Activated CD8-positive, alpha-beta T cell treated with anti-CD3 and anti-CD28 coated beads for 36 hours (primary cell): ENCODE data around the gene MBNL1. TPM values are rescaled to one million over a fixed set of nuclear protein-coding genes. Genes with fewer than 3 reads are reported as not detected.

ENCODE experiments used
- ATAC-seq: fragments of 200-7000 bp; cut with Tn5 transposase; one replicate; pipeline ENCODE4 v1.10.0; 2021; ENCODE audit warnings: mild to moderate bottlenecking, moderate library complexity
- CTCF ChIA-PET: fragments of 350-600 bp; sonication (Branson Sonifier 250); formaldehyde crosslinking; loops from one replicate; lab custom pipeline; 2021; ENCODE audit warnings: antibody characterized with exemption; lab: Charles Lee
- POLR2A ChIA-PET: fragments of 350-600 bp; sonication (Branson Sonifier 250); formaldehyde crosslinking; loops from one replicate; lab custom pipeline; 2021; ENCODE audit warnings: antibody characterized with exemption; lab: Charles Lee
- DNase-seq: peaks from one replicate; pipeline ENCODE4 v3.0.0-alpha.2; 2020
- H3K27ac Mint-ChIP-seq: one replicate; pipeline ENCODE4 v1.8.0; 2021; ENCODE audit warnings: mild to moderate bottlenecking, mixed read lengths
- H3K27me3 Mint-ChIP-seq: one replicate; pipeline ENCODE4 v1.8.0; 2021; ENCODE audit warnings: mixed read lengths
- H3K36me3 Mint-ChIP-seq: one replicate; pipeline ENCODE4 v1.8.0; 2021; ENCODE audit warnings: low read depth, mixed read lengths
- H3K4me1 Mint-ChIP-seq: one replicate; pipeline ENCODE4 v1.8.0; 2021; ENCODE audit warnings: low read depth, mixed read lengths
- H3K4me3 Mint-ChIP-seq: one replicate; pipeline ENCODE4 v1.8.0; 2021; ENCODE audit warnings: mild to moderate bottlenecking, moderate library complexity, mixed read lengths
- H3K9me3 Mint-ChIP-seq: one replicate; pipeline ENCODE4 v1.8.0; 2021; ENCODE audit warnings: mixed read lengths
- CTCF ChIP-seq: fragments of 200-600 bp; IDR thresholded peaks from one replicate; pipeline ENCODE4 v1.8.0; 2022; ENCODE audit warnings: antibody characterized with exemption, mild to moderate bottlenecking
- intact Hi-C: fragments of 100-400 bp; cut with micrococcal nuclease; formaldehyde crosslinking; loops from one replicate; pipeline ENCODE4 v1.10.0; 2022
- total RNA-seq, 2 experiments: library from RNA; stranded (reverse); gene quantifications; one replicate each; pipeline ENCODE4 v1.2.3, GENCODE V29; 2021

MBNL1 gene
- total RNA-seq, 2 experiments from 2014 or later = 341 to 360 TPM

- no peak for TF ChIP-seq CTCF
- H3K4me3 Mint-ChIP-seq = peak overlapping the region; percentile 82
- H3K27me3 Mint-ChIP-seq = no peaks in the 10 kb centered on the region
- intact Hi-C loops = loop anchor here (2.0 kb wide), 2 partner anchors 23 to 71 kb away; no protein-coding TSS in a partner anchor
- H3K4me1 Mint-ChIP-seq = peaks cover 49% of the 10 kb centered on the region
- H3K27ac Mint-ChIP-seq = peak overlapping the region; percentile 97
- CTCF ChIA-PET = interaction anchor here (0.9 to 3.2 kb wide), 8 partner anchors 9 to 176 kb away, joined by 3 to 21 read pairs (median 4); no protein-coding TSS in a partner anchor
- H3K36me3 Mint-ChIP-seq = peaks cover 48% of the 10 kb centered on the region
- H3K9me3 Mint-ChIP-seq = peaks cover 5% of the 10 kb centered on the region
- no peak for ATAC-seq
- DNase-seq = peak; percentile 22
- POLR2A ChIA-PET = interaction anchor here (0.6 to 8.1 kb wide), 25 partner anchors 9 to 1067 kb away, joined by 3 to 159 read pairs (median 4); partner anchors contain the start of gene GPR171
These were observed 736 bp upstream of the MBNL1 start for GRCh38 chr3:152267831-152268554.

- ChIA-PET CTCF (interaction anchor here (0.9 to 3.2 kb wide), 8 partner anchors 11 to 203 kb away, joined by 3 to 21 read pairs (median 4); no protein-coding TSS in a partner anchor), POLR2A (interaction anchor here (0.7 to 8.1 kb wide), 35 partner anchors 8 to 1068 kb away, joined by 3 to 159 read pairs (median 4); partner anchors contain the start of gene GPR171)
- peaks cover 48% of the 10 kb centered on the region for H3K4me1 Mint-ChIP-seq
- no peaks in the 10 kb centered on the region for H3K27me3 Mint-ChIP-seq
- H3K9me3 Mint-ChIP-seq = no peaks in the 10 kb centered on the region
- peaks cover 51% of the 10 kb centered on the region for H3K36me3 Mint-ChIP-seq
- intact Hi-C loops = loop anchor here (2.0 kb wide), 2 partner anchors 24 to 72 kb away; no protein-coding TSS in a partner anchor
- peak; percentile 61 for DNase-seq
- ATAC-seq = peak; percentile 35
- no peak for TF ChIP-seq CTCF
- H3K4me3 Mint-ChIP-seq = peak overlapping the region; percentile 82
- peak overlapping the region; percentile 94 for H3K27ac Mint-ChIP-seq
These were observed 514 bp downstream of the MBNL1 start for GRCh38 chr3:152269056-152269830.

GRCh38 chr3:152269831-152270734 lies 1.4 kb downstream of the MBNL1 start:
- H3K9me3 Mint-ChIP-seq = no peaks in the 10 kb centered on the region
- H3K4me1 Mint-ChIP-seq = peaks cover 47% of the 10 kb centered on the region
- ChIA-PET CTCF (interaction anchor here (0.9 to 3.2 kb wide), 3 partner anchors 26 to 202 kb away, joined by 3 to 21 read pairs (median 3); no protein-coding TSS in a partner anchor), POLR2A (interaction anchor here (0.7 to 8.1 kb wide), 24 partner anchors 8 to 1069 kb away, joined by 3 to 159 read pairs (median 9); partner anchors contain the start of gene GPR171)
- no peak for TF ChIP-seq CTCF
- intact Hi-C loops = loop anchor here (2.0 to 10.0 kb wide), 4 partner anchors 15 to 145 kb away; no protein-coding TSS in a partner anchor
- H3K27me3 Mint-ChIP-seq = no peaks in the 10 kb centered on the region
- peak overlapping the region; percentile 82 for H3K4me3 Mint-ChIP-seq
- ATAC-seq = peak; percentile 26
- peaks cover 51% of the 10 kb centered on the region for H3K36me3 Mint-ChIP-seq
- peak overlapping the region; percentile 94 for H3K27ac Mint-ChIP-seq
- peak; percentile 56 for DNase-seq

- peak overlapping the region; percentile 94 for H3K27ac Mint-ChIP-seq
- intact Hi-C loops = loop anchor here (2.0 to 10.0 kb wide), 2 partner anchors 14 to 146 kb away; no protein-coding TSS in a partner anchor
- ChIA-PET POLR2A (interaction anchor here (0.8 to 8.1 kb wide), 10 partner anchors 10 to 1510 kb away, joined by 3 to 159 read pairs (median 15); partner anchors contain the start of gene GPR171), CTCF (interaction anchor here (1.2 to 1.4 kb wide), 2 partner anchors 24 to 173 kb away, joined by 3 to 5 read pairs; no protein-coding TSS in a partner anchor)
- ATAC-seq (no peak), DNase-seq (no peak)
- no peaks in the 10 kb centered on the region for H3K27me3 Mint-ChIP-seq
- peaks cover 51% of the 10 kb centered on the region for H3K36me3 Mint-ChIP-seq
- TF ChIP-seq CTCF = no peak
- peak overlapping the region; percentile 82 for H3K4me3 Mint-ChIP-seq
- H3K9me3 Mint-ChIP-seq = no peaks in the 10 kb centered on the region
- peaks cover 44% of the 10 kb centered on the region for H3K4me1 Mint-ChIP-seq
These were observed 2.2 kb downstream of the MBNL1 start for GRCh38 chr3:152270937-152271336.
